Retina (tissue), 1 donor: Measurements from ENCODE around the gene NAP1L1.

Source experiments
- DNase-seq: peaks from one replicate; pipeline ENCODE4 v3.0.0-alpha.2; 2016

The NAP1L1 gene, protein sequence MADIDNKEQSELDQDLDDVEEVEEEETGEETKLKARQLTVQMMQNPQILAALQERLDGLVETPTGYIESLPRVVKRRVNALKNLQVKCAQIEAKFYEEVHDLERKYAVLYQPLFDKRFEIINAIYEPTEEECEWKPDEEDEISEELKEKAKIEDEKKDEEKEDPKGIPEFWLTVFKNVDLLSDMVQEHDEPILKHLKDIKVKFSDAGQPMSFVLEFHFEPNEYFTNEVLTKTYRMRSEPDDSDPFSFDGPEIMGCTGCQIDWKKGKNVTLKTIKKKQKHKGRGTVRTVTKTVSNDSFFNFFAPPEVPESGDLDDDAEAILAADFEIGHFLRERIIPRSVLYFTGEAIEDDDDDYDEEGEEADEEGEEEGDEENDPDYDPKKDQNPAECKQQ

DNA sequence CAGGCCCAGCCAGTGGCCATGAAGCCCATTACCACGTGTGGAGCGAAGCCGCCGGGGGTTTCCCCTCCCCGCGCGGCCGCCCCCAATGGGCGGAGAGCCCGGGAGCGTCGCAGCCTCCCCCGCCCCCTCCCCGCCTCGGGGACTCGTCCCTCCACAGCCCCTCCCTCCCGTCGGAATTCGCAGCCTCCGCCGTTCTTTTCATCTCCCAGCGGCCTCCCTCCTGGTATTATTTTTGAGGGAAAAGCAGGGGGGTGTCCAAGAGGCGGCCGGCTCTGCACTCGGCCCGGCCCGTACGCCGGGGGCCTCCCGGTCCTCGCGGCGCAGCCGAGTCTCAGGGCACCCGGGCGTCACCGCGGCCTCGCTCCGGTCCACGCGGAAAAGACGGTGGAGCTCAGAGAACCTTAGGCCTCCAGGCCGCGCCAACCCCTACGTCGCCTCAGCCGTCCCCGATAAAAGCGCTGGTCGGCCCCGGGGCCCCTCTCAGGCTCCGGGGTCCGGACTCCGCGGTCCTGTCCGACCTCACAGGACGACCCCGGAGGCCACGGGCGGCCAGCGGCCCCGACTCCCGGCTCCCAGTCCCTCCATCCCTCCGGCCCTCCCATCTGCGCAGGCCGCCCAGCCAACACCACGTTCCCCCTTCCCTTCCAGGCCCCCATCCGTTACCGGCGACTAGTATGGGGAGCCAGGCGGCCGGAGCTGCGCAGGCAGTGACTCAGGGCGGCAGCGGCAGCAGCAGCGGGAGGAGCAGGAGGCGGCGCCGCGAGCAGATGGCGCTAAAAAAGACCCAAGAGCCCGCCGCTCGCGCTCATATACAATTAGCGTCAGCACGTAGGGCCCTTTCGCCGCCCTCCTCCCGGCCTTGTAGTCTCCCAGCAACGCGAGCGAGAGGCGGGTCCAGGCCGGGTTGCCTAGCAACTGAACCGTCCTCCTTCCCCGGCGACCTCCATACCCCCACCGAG, at the start of gene NAP1L1:
NAP1L1 (minus strand) TSS at position 782 of the 959 bp plus-strand sequence. CDS start 10,466 bp downstream, outside the sequence.
- peak; percentile 100 for DNase-seq

DNA sequence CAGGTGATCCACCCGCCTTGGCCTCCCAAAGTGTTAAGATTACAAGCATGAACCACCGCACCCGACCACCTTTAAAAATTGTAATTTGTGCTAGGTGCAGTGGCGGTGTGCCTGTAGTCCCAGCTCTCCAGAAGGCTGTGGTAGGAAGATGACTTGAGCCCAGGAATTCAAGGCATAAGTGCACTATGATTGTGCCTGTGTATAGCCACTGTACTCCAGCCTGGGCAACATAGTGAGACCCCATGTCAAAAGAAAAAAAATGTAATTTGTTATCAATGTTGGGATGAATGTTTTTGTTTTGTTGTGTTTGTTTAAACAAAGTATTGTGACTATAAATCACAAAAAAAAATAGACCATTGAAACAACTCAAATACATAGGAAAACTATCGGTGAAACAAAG, 43.1 kb upstream of the NAP1L1 start:
- DNase-seq: no peak

DNA sequence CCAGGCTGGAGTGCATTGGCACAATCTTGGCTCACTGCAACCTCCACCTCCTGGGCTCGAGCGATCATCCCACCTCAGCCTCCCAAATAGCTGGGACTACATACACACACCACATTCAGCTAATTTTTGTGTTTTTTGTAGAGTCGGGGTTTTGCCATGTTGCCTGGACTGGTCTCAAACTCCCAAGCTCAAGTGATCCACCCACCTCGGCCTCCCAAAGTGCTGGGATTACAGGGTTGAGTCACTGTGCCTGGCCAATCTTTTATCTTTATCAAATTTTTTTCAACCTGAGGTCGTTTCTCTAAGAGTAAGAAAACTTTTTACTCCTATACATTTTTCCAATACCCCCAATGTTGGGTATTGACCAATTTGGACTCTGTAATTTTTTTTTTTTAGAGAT, 40.0 kb upstream of the NAP1L1 start:
- DNase-seq: no peak

DNA sequence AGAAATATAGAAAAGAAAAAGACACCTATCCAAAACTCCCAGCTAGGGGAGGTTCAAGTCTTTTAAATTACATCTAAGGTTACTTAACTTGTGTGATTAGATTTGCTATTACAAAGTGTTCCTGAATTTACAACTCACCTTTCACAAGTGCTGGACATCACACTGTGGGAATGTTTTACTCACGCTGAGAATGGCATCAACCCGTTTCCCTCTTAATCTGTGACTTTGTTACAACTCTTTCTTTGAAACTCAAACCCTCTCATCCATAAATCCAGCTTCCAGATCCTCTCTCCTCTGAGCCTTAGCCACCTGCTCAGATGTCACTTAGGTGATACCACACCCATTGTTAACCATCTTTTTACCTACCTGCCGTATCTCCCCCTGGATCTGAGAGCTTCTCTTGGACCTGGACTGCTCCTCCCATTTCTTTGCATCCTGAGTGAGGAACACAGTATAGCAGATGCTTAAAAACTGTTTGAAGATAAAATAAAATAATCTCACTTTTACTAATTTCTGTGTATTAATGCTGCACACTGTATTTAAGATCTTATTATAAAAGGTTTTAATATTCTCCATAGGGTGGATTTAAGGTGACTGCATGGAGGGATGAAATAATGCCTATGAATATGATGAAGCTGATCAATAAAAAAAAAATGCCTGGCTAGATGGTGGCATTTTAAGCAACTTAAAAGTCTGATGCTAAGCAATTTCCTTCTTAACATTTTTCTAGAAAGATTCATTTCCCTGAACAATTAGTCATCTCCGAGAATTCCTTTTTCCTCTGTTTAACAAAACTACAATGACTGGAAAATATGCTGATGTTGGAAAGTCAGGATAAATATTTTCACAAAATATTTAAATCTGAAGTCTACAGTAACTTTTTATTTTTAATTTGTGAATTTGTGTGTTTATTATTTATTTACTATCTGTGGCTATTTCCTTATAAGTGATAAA, 39.1 kb upstream of the NAP1L1 start:
- no peak for DNase-seq

DNA sequence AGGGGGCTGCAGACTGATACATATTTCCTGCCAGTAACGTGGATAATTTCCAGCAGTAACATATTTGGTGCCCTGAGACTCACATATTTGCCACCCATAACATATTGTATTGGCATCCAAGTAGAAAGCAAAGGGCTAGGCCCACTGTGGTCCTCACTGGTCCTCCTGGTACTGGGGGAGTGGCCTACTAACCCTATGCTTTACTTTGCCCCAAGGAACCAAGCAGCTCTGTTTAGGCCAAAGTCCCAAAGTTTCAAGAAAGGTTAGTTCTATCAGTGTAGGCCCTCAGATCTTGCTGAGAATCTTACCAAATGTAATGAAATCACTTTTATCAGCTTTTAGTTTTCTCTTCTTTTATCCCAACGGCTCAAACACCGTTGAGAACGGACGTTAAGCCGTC, 35.4 kb upstream of the NAP1L1 start:
- no peak for DNase-seq

DNA sequence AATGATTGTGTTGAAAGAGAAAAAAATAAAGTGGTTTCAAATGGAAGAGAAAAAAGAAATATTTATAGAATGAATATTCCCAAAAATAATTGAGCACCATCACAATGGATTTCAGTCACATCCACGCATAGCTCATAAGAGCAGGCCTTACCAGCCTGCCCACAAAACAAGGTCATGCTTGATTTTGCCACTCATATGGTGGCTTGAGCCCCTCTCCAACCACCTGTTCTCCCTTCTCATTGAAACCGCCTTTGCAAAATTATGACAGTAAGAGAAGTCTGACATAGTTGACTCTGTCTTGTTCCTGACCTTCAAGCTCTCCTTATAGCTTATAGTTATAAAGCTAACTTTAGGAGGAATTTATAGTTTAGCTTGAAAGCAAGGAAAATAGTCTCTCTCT, 33.3 kb upstream of the NAP1L1 start:
- no peak for DNase-seq

DNA sequence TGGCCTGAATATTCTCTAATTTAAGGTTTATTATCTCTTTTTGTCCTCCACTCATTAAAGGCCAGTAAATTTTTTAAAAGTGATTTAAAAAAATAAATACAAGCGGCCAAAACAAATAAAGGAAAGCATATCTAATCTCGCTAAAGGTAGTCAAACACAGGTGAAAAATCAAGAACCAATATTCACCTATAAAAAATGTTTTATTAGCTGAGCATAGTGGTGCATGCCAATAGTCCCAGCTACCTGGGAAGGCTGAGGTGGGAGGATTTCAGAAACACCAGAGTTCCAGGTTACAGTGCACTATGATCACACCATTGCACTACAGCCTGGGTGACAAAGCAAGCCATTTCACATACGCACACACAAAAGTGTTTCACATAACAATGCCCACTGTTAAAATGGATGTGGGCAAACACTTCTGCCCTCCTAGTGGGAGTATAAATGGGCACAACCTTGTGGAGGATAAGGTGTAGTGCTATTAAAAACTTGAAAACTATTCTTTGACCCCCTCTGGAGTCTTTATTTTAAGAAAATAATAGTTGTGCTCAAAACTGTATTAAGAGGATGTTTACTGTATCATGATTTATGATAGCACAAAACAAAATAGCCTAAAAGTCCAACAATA, 32.7 kb upstream of the NAP1L1 start:
- no peak for DNase-seq

DNA sequence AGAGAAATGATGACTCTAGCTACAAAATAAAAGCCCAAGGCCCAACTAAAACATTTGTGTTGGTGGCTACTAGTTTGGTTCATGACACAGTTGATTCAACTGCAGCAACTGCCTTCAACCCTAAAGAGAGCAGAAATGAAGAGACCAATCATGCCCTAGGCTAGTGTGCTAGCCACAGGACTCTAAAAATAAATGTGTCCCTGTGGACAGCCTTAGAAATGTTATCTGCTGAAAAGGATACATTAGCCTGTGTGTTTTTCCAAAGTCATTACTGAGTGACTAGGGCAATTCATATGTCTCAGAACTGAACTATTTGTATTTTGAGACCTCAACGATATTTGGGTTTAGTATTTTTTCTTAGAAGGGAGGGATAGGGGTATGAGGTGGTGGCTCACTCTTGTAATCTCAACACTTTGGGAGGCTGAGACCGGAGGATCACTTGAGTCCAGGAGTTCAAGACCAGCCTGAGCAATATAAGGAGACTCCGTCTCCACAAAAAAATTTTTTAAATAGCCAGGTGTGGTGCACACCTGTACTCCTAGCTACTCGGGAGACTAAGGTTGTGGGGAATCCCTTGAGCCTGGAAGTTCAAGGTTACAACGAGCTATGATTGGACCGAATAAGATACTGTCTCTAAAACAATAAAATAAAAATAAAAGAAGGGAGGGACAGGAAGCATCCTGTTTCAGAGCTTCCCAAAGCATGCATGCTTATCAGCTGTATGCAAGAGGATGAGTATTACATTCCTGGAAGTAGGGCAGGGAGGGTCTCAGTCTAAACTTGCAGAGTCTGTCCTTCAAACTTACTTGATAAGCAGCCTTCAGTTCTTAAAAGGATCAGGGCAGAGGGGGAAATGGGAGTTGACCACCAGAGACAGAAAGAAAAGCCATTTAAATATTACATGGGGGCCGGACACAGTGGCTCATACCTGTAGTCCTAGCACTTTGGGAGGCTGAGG, 29.6 kb upstream of the NAP1L1 start:
- DNase-seq: no peak

DNA sequence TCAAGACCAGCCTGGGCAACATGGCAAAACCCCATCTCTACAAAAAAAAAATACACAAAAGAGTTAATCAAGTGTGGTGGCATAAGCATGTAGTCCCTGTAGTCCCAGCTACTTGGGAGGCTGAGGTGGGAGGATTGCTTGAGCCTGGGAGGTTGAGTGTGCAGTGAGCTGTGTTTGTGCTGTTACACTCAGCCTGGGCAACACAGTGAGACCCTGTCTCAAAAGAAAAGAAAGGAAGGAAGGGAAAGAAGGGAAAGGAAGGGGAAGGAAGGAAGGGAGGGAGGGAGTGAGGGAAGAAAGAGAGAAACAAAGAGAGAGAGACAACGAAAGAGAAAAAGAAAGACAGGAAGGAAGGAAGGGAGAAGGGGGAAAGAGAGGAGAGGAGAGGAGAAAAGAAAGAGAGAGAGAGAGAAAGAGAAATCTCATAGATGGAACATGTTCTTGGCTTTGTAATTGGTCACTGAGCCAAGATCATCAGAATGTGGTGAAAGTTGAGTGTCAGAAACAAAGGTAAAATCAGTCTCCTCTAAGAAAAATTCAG, 26.8 kb upstream of the NAP1L1 start:
- DNase-seq: no peak

DNA sequence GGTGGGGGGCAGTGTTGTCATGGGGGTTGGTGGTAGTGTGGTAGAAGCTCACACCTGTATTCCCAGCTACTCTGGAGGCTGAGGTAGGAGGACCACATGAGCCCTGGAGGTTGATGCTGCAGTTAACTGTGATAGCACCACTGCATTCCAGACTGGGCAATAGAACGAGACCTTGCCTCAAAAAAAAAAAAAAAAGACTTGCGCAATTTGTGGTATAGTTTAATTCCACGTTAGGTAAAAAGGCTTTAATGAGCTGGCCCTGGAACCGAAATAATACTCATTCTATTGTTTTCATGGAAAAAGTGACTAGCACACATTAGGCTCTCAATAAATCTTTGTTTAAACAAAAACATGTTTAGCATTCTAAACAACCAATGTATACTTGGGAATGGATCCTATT, 25.4 kb upstream of the NAP1L1 start:
- no peak for DNase-seq

DNA sequence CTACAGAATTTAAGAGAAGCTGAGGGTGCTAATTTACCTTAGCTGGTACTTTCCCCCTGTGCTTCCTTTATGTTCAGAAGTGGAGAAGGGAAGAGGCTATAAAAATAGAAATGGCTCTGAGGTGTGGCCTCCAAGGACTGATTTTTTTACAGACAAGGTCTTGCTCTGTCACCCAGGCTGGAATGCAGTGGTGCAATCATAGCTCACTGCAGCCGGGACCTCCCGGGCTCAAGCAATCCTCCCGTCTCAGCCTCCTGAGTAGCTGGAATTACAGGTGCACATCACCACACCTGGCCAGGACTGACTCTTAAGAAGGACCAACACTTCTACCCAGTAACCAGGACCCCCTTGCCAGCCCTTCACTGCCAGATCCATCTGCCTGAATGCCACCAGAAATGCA, 23.9 kb upstream of the NAP1L1 start:
- DNase-seq: no peak

DNA sequence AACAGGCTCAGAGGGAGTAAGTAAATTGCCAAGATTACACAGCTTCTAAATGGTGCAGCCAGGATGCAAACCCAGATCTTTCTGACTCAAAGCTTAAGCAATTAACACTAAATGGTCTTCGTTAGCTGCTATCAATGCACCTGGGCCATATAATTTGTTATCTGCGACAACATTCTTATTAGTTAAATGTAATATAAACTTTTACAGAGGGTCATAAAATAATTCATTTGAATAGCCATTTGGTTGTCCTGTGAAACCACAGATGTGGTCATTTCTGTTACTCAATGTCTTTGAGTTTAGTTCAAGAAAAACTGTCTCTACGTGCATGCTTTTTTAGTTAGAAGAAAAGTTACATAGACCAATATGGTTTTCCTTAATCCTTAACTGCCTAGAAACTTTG, 22.1 kb upstream of the NAP1L1 start:
- DNase-seq: no peak

DNA sequence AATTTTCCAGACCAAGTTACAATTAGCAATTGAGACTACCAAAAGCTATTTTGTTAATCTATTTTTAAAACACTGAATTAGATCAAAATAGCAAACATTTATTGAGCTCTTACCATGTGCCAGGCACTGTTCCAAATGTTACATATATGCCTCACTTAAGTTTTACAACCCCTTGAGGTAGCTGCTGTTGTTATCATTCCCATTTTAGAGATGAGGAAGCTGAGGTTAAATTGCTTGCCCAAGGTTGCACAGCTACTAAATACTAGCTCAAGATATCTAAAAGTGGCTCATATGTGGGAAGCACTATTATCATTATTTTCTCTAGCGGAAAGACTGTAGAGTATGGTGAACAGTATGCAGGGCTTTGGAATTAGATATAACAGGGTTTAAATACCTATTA, 19.5 kb upstream of the NAP1L1 start:
- DNase-seq: no peak

DNA sequence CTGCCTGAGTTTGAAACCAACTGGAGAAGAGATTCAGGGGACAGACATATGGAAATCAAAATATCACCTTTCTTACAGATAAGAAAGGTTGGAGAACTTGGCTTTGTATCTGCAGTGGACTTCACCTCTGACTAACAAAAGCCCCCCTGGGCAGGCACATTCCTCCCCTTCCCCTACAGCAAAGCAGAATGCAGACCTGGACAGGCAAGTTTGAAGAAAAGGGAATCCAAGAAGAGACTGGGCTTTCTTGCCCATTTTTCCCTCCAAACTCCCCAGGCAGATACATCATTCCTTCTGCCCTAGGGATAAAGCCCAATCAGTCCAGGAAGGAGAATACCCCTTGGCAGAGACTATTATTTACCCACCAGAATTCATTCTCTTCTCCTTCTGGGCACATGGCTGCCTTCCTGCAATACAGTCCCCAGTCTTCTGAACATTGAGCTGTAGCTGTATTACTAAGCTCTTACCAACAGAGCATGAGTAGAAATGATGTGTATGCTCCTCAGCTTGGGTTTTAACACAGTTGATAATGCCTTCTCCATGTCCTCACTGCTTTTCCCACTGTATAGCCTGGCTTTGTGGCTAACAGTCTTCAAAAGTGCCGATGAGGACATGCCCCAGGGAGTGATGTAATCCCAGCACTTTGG, 17.4 kb upstream of the NAP1L1 start:
- no peak for DNase-seq

DNA sequence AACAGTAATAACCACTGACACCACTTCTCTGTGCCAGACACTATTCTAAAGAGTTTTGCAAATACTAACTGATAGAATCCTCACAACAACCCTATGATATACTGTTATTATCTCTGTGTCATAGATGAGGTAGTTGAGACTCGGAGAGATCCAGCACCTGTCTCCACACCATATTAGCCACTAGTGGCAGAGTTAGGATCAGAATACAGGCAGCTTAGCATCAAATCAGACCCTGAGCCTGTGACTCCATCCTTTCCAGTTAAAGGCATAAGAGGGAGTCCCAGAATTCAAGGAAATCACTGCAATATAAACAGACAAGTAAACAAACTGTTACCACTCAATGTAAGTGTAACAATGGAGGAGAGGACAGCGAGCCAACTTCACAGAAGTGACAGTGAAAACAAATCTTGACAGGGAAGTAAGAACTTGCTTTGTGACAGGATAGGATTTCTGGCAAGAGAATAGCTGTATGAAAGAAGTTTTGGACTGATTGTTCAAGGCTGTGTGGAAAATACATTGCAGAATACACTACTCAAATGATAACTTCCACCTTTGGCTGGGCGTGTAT, 11.7 kb upstream of the NAP1L1 start:
- DNase-seq: no peak

DNA sequence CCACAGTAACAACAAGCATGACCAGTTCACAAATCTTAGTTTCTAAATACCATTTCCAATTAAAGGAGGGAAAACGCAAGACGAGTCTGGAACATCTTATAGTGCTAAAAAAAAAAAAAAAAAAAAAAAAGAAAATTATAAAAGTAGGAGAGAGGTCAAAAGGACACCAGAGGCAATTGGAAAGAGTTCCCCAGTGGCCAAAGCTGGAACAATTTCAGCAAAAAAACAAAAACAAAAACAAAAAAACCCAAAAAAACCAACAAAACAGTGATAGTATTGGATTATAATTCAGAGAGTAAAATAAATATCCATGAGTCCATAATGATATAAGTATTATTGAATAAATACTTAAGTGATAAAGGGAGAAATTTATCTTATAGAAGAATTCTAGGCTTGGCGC, 10.3 kb upstream of the NAP1L1 start:
- no peak for DNase-seq

DNA sequence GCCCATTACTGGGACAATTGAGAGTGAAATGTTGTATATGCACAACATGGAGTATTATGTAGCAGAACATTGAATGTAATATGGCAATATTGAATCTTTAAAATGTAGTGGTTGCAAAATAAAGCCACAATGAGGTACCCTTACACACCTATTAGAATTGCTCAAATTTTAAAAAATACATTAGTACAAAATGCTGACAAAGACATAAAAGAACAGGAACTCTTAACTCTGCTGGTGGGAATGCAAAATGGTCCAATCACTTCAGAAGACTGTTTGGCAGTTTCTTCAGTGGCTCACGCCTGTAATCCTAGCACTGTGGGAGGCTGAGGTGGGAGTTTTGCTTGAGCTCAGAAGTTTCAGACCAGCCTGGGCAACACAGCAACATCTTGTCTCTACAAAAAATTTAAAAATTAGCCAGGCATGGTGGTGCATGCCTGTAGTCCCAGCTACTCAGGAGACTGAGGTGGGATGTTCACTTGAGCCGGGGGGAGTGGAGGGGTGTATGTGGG, 6.8 kb upstream of the NAP1L1 start:
- DNase-seq: no peak

DNA sequence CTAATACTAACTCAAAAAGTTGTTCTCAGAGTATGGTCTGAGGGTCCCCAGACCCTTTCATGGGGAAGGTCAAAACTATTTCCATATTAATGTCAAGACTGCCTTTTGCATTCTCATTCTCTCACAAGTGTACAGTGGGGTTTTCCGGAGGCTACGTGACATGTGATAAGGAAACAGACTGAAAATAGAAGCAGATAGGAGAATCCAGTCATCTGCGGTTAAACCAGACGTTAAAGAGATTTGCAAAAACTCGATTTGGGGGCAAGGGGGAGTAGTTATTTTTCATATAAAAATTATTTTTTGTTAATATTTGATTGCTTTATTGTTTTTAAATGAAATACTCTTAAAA, 1.0 kb upstream of the NAP1L1 start:
- DNase-seq: no peak

DNA sequence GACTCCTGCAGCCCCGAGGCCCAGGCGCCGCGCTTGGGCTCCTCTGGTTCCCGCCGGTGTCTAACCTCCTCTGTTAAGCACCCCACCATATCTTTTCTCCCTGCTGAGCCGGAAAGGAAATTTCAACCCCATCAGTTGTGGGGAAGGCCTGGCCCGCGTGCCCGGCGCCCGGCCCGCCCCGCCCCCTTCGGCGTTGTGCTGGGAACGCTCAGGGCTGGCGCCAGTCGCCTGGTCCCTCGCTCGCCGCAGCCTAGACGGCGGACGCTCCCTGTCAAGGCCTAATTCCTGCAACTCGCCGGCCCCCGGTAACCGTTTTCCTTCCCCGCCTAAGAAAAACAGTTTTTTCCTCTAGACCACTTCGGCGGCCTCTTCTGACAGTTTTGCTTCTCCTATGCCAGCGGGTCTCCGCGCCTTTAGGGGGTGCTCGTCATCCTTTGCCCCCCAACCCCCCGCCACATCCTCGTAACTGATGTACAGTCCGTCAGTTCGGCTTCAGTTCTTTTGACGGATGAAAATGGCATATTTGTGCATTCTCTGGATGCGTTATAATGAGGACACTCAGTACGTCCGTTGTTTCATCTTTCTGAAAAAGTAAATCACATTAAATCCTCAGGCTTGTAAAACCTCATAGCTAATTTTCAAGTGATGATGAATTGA, 506 bp upstream of the NAP1L1 start:
- DNase-seq: peak; percentile 99
